Measurements from ENCODE around the gene CNIH4.

- TF ChIP-seq, protein P1, sequence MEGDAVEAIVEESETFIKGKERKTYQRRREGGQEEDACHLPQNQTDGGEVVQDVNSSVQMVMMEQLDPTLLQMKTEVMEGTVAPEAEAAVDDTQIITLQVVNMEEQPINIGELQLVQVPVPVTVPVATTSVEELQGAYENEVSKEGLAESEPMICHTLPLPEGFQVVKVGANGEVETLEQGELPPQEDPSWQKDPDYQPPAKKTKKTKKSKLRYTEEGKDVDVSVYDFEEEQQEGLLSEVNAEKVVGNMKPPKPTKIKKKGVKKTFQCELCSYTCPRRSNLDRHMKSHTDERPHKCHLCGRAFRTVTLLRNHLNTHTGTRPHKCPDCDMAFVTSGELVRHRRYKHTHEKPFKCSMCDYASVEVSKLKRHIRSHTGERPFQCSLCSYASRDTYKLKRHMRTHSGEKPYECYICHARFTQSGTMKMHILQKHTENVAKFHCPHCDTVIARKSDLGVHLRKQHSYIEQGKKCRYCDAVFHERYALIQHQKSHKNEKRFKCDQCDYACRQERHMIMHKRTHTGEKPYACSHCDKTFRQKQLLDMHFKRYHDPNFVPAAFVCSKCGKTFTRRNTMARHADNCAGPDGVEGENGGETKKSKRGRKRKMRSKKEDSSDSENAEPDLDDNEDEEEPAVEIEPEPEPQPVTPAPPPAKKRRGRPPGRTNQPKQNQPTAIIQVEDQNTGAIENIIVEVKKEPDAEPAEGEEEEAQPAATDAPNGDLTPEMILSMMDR (IDR thresholded peaks at IDR 0.05; ENCODE audit: poor library complexity): no peak
- no peak for TF ChIP-seq EZH2phosphoT487 (IDR thresholded peaks at IDR 0.05; ENCODE audit: low read depth, severe bottlenecking, unreplicated experiment)
Observed at GRCh38 chr1:224328644-224329043, 28.0 kb upstream of the CNIH4 start.

Data from hepatocyte (in vitro differentiated cells).